OCI-LY7 (cell line): Measurements from ENCODE around the gene STAP2.
A peak's percentile ranks its signal among the peaks of the same experiment; 100 is the strongest.

Experiments
- EZH2phosphoT487 ChIP-seq: fragments of 200-600 bp; sonication (generic); IDR thresholded peaks from 2 replicates; pipeline ENCODE4 v1.6.1; 2018; ENCODE audit warnings: low read depth, borderline replicate concordance, mild to moderate bottlenecking, mixed run types, antibody characterized with exemption, low read length, moderate library complexity, mixed read lengths
- TF ChIP-seq, protein P1 (sequence below): fragments of 200-600 bp; sonication (generic); conservative IDR thresholded peaks from 2 replicates; pipeline ENCODE4 v1.5.1; 2014; ENCODE audit warnings: mild to moderate bottlenecking, antibody characterized with exemption, low read length, moderate library complexity, mixed read lengths

GRCh38 chr19:4375164-4376027 is 36.8 kb upstream of the STAP2 start:
- TF ChIP-seq, protein P1, sequence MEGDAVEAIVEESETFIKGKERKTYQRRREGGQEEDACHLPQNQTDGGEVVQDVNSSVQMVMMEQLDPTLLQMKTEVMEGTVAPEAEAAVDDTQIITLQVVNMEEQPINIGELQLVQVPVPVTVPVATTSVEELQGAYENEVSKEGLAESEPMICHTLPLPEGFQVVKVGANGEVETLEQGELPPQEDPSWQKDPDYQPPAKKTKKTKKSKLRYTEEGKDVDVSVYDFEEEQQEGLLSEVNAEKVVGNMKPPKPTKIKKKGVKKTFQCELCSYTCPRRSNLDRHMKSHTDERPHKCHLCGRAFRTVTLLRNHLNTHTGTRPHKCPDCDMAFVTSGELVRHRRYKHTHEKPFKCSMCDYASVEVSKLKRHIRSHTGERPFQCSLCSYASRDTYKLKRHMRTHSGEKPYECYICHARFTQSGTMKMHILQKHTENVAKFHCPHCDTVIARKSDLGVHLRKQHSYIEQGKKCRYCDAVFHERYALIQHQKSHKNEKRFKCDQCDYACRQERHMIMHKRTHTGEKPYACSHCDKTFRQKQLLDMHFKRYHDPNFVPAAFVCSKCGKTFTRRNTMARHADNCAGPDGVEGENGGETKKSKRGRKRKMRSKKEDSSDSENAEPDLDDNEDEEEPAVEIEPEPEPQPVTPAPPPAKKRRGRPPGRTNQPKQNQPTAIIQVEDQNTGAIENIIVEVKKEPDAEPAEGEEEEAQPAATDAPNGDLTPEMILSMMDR = peak; percentile 72
- no peak for TF ChIP-seq EZH2phosphoT487
